Spleen (tissue), 11 donors: Measurements from ENCODE around the gene HOXD11. TPM values are rescaled to one million over a fixed set of nuclear protein-coding genes. Genes with fewer than 3 reads are reported as not detected.

Source experiments
- DNase-seq: peaks from one replicate; pipeline ENCODE4 v3.0.0-alpha.2; 2020
- H3K27ac ChIP-seq, 8 donors: fragments of 200-600 bp; sonication (generic) in 7 of 8; 1 replicate in 4 of 8; 2 replicates in 4 of 8; pipeline versions ENCODE4 v1.5.0 to v1.8.0; 2016 to 2021; ENCODE audit warnings: inconsistent platforms in 4 of 8, mild to moderate bottlenecking in 4 of 8, moderate library complexity in 1 of 8
- H3K27me3 ChIP-seq, 7 donors: fragments of 200-600 bp; sonication (generic) in 6 of 7; replicated peaks in 1 of 7; 1 replicate in 4 of 7; 2 replicates in 3 of 7; pipeline versions ENCODE4 v1.5.0 to v1.8.0; 2016 to 2021; ENCODE audit warnings: inconsistent platforms in 3 of 7, mild to moderate bottlenecking in 1 of 7
- H3K36me3 ChIP-seq, 6 donors: fragments of 200-600 bp; sonication (generic) in 5 of 6; 1 replicate in 4 of 6; 2 replicates in 2 of 6; pipeline versions ENCODE4 v1.5.0 to v1.8.0; 2016 to 2021; ENCODE audit warnings: inconsistent platforms in 2 of 6
- H3K4me1 ChIP-seq, 6 donors: fragments of 200-600 bp; sonication (generic) in 5 of 6; 1 replicate in 3 of 6; 2 replicates in 3 of 6; pipeline versions ENCODE4 v1.5.0 to v1.8.0; 2016 to 2021; ENCODE audit warnings: inconsistent platforms in 3 of 6
- H3K4me3 ChIP-seq, 8 donors: fragments of 200-600 bp; sonication (generic) in 7 of 8; 1 replicate in 4 of 8; 2 replicates in 4 of 8; pipeline versions ENCODE4 v1.5.0 to v1.8.0; 2016 to 2021; ENCODE audit warnings: inconsistent platforms in 4 of 8, mild to moderate bottlenecking in 4 of 8, moderate library complexity in 2 of 8
- H3K9me3 ChIP-seq, 8 donors: fragments of 200-600 bp; sonication (generic) in 7 of 8; 1 replicate in 4 of 8; 2 replicates in 4 of 8; pipeline versions ENCODE4 v1.5.0 to v1.8.0; 2016 to 2021; ENCODE audit warnings: inconsistent platforms in 4 of 8
- POLR2A ChIP-seq, 3 donors: fragments of 450-650 bp; IDR thresholded peaks; one replicate each; pipeline ENCODE4 v1.5.1; 2017; ENCODE audit warnings: antibody characterized with exemption in 3 of 3, mild to moderate bottlenecking in 1 of 3
- POLR2AphosphoS5 ChIP-seq, 3 donors: sonication (generic); formaldehyde crosslinking; IDR thresholded peaks; one replicate each; pipeline ENCODE4 v1.5.1; 2017; ENCODE audit warnings: antibody characterized with exemption in 3 of 3
- WGBS, 5 donors: extraction: QIAGEN DNeasy Blood & Tissue Kit in 3 of 5; methylation state at CpG; one replicate each; pipeline versions ENCODE4 v1.1.5 to v1.1.7; 2013 to 2018; 5-methylcytosine and 5-hydroxymethylcytosine counted together
- intact Hi-C: fragments of 100-400 bp; cut with DNase I; formaldehyde crosslinking; loops from one replicate; pipeline ENCODE4 v1.15.0; 2023; ENCODE audit warnings: low total_unique reads
- polyA plus RNA-seq, 3 donors: library from polyadenylated mRNA; stranded (reverse); fragments of 200-250 nt; gene quantifications; one replicate each; pipeline ENCODE4 v1.2.1, GENCODE V29; 2013
- total RNA-seq, 7 donors: library from RNA; depleted of rRNA in 3 of 7; stranded (reverse); fragments of >200 nt in 3 of 7; fragmentation: NEBNext Ultra II Directional in 4 of 7; extraction: Animal tissue kit (Norgen Biotek cat#: 25700) in 4 of 7; gene quantifications; one replicate each; pipeline versions ENCODE4 v1.1.0 to v1.2.1, GENCODE V29; 2016 to 2021
- TF ChIP-seq, protein P1 (sequence below), 11 experiments: fragments of 200-600 bp in 7 of 11; fragments of 450-650 bp in 4 of 11; sonication (generic) in 4 of 11; IDR thresholded peaks in 8 of 11; conservative IDR thresholded peaks in 3 of 11; 1 replicate in 7 of 11; 2 replicates in 4 of 11; pipeline versions ENCODE4 v1.4.0 to v1.8.0; 2016 to 2021; ENCODE audit warnings: antibody characterized with exemption in 11 of 11, inconsistent platforms in 4 of 11, mild to moderate bottlenecking in 1 of 11
- donor health status: healthy with polysubstance abuse.
- donor health status: DM: no; HTN: no; CAD: no; lungs with moderate emphysema.
- donor health status: DM: no; HTN: no; CAD: no.
- donor health status: Bipolar disorder and iron deficiency.
- donor health status: healthy.
- donor health status: DM: no; HTN: no; CAD: no.
- donor health status: DM: yes; HTN: yes; CAD: no.

Gene HOXD11
- total and polyA plus RNA-seq, 10 donors = not detected

DNA sequence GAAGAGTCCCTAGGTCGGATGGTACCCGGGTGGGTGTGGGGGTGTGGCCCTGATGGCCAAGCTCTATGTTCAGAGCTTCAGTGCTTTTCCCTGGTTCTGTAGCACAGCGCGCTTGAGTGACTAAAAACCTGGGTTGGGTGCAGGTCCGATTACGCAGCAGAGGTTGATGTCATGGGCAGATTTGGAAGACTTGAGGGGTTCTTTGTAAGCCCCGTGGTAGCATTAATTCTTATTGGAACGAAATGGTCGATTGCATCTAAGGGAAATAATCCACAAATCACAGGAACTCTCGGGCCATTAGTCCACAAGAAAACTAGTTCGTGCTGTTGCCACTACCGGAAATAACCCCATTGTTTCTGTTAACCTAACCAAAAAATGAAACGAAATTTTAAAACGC is 31.4 kb downstream of the HOXD11 start:
- WGBS, 5 donors = 11 to 22% (median 12%) methylated on average over 14 of the region's 14 CpGs
- Histone ChIP-seq H3K4me1 (peaks cover 7 to 63% (median 42%) of the 10 kb centered on the region in 6 donors), H3K27ac (peak overlapping the region; percentile 60 to 93 (median 86)), H3K36me3 (no peaks in the 10 kb centered on the region), H3K9me3 (no peaks in the 10 kb centered on the region), H3K27me3 (peaks cover 0 to 100% (median 83%) of the 10 kb centered on the region in 7 donors), H3K4me3 (peak overlapping the region in 6 of 8 donors; percentile 1 to 67 (median 24))
- intact Hi-C loops = no loop called here
- no peak for DNase-seq
- no peak for TF ChIP-seq POLR2AphosphoS5 (IDR thresholded peaks at IDR 0.05)
- TF ChIP-seq, protein P1, sequence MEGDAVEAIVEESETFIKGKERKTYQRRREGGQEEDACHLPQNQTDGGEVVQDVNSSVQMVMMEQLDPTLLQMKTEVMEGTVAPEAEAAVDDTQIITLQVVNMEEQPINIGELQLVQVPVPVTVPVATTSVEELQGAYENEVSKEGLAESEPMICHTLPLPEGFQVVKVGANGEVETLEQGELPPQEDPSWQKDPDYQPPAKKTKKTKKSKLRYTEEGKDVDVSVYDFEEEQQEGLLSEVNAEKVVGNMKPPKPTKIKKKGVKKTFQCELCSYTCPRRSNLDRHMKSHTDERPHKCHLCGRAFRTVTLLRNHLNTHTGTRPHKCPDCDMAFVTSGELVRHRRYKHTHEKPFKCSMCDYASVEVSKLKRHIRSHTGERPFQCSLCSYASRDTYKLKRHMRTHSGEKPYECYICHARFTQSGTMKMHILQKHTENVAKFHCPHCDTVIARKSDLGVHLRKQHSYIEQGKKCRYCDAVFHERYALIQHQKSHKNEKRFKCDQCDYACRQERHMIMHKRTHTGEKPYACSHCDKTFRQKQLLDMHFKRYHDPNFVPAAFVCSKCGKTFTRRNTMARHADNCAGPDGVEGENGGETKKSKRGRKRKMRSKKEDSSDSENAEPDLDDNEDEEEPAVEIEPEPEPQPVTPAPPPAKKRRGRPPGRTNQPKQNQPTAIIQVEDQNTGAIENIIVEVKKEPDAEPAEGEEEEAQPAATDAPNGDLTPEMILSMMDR (IDR thresholded peaks at IDR 0.05 in 8 of 11, conservative IDR thresholded peaks at IDR 0.05 in 3 of 11) = no peak
- no peak for TF ChIP-seq POLR2A (IDR thresholded peaks at IDR 0.05)

DNA sequence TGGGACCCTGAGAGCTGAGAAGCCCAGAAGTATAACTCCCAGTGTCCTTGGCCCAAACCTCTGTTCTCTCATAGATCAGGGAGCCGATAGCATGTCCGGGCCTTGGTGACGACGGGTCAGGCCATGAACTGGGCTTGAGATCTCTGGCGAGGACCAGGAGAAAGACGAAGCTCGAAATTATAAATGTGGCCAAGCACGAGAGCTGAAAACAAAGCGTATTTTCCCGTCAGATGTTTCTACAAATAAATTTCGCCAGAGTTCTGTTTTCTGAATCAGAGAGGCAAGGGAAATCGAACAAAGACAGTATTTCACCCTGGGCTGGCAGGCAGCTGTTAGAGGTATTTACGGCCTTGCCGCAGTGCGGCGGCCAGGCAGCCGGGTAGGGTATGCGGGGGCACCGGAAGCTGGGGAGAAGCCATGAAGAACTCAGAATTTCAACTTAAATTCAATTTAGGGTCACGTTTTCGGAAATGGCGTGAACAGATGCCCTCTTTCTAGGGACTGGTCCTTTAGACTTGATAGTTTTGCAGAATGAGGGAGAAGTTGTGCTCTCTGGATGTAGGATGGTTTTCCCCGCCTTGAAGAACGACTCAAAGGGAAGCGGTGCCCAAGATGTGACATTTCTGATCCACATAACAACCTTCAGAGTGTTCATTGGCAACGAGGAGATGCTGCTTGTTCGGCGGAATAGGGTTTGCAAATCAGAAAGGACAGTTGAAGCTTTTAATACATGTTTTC is 32.0 kb downstream of the HOXD11 start:
- DNase-seq = peak; percentile 61
- WGBS, 5 donors = 13 to 20% (median 13%) methylated on average over 28 of the region's 28 CpGs
- Histone ChIP-seq H3K4me1 (peaks cover 7 to 57% (median 38%) of the 10 kb centered on the region in 6 donors), H3K27me3 (peaks cover 0 to 100% (median 78%) of the 10 kb centered on the region in 7 donors), H3K36me3 (no peaks in the 10 kb centered on the region), H3K27ac (peak overlapping the region; percentile 60 to 93 (median 86)), H3K4me3 (peak overlapping the region in 3 of 8 donors; percentile 1 to 67 (median 49)), H3K9me3 (no peaks in the 10 kb centered on the region)
- intact Hi-C loops = no loop called here
- TF ChIP-seq POLR2AphosphoS5 (IDR thresholded peaks at IDR 0.05) = peak in 1 of 3 donors; percentile 22
- TF ChIP-seq, protein P1 (IDR thresholded peaks at IDR 0.05 in 8 of 11, conservative IDR thresholded peaks at IDR 0.05 in 3 of 11) = no peak

DNA sequence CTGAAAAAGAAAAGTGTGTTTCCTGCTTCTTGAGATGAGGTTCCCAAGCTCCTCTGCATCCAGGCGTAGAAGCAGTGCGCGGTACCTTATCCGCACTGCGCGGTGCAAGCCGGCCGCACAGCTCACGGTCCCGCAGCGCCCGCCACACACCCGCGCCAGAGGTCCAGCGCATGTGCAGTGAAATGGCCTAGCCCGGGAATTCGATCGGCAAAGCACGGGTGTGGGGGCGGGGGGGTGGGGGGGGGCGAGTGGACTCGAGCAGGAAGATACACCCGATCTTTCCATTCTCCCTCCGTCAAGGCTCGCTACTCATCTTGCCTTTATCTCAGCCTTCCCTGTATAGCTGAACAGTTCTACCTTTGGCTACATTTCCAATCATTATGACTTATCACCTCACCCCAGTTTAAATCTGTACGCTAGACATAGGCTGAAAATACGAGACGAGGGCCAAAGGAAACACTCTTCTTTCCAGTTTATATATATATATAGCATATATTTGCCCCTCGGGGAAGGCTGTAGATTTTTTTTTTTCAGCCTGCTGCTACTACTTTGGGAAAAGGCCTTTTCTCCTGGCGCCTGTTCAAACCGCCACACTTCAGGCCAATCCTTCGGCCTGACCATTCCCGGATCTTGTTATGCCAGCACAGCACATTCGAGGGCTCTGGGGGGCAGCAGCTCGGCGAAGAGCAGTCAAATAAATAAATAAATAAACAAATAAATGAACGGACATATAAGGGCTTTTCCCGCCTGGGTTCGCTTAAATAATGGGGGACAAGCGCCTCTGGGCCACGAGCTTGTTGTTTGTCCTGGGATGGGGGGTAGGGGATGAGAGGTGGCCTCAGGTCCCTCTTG is 32.8 kb downstream of the HOXD11 start:
- H3K4me1 ChIP-seq = peaks cover 7 to 49% (median 34%) of the 10 kb centered on the region in 6 donors
- DNase-seq = peak; percentile 48
- no peaks in the 10 kb centered on the region for H3K36me3 ChIP-seq
- H3K4me3 ChIP-seq = peak overlapping the region in 7 of 8 donors; percentile 22 to 67 (median 38)
- intact Hi-C loops = loop anchor here (5.0 kb wide), 1 partner anchor 412 kb away; no protein-coding TSS in a partner anchor
- TF ChIP-seq POLR2A (IDR thresholded peaks at IDR 0.05) (no peak), POLR2AphosphoS5 (IDR thresholded peaks at IDR 0.05) (no peak)
- TF ChIP-seq, protein P1 (IDR thresholded peaks at IDR 0.05 in 8 of 11, conservative IDR thresholded peaks at IDR 0.05 in 3 of 11) = no peak
- peak overlapping the region; percentile 60 to 93 (median 86) for H3K27ac ChIP-seq
- H3K9me3 ChIP-seq = no peaks in the 10 kb centered on the region
- 13 to 22% (median 14%) methylated on average over 28 to 41 of the region's 41 CpGs for WGBS, 5 donors
- H3K27me3 ChIP-seq = peaks cover 0 to 100% (median 71%) of the 10 kb centered on the region in 7 donors
